Left colon (tissue), 2 donors: ENCODE results near the gene BCAS3. TPM values are rescaled to one million over a fixed set of nuclear protein-coding genes. Genes with fewer than 3 reads are reported as not detected.

Experiments used
- ATAC-seq: fragments of 200-7000 bp; cut with Tn5 transposase; one replicate; pipeline ENCODE4 v1.9.1; 2020; ENCODE audit warnings: mild to moderate bottlenecking, moderate library complexity
- DNase-seq, 2 donors: peaks; one replicate each; pipeline ENCODE4 v3.0.0-alpha.2; 2020
- intact Hi-C, 2 donors: fragments of 100-400 bp; cut with DNase I in 1 of 2; cut with micrococcal nuclease in 1 of 2; formaldehyde crosslinking; loops; one replicate each; pipeline versions ENCODE4 v1.11.2 to v1.14.0; 2022; cut with DNase I, micrococcal nuclease
- total RNA-seq, 2 donors: library from RNA; stranded (reverse); fragmentation: NEBNext Ultra II Directional; extraction: Animal tissue kit (Norgen Biotek cat#: 25700); gene quantifications; one replicate each; pipeline ENCODE4 v1.2.1, GENCODE V29; 2021
- donor health status: DM: no; HTN: no; CAD: no.
- donor health status: DM: yes; HTN: yes; CAD: no.

Gene BCAS3
- total RNA-seq, 2 donors from 2014 or later, result 19.9 to 20.2 TPM

GRCh38 chr17:61261001-61261637 is 583.5 kb downstream of the BCAS3 start:
- no peak for ATAC-seq
- DNase-seq, result no peak

DNA sequence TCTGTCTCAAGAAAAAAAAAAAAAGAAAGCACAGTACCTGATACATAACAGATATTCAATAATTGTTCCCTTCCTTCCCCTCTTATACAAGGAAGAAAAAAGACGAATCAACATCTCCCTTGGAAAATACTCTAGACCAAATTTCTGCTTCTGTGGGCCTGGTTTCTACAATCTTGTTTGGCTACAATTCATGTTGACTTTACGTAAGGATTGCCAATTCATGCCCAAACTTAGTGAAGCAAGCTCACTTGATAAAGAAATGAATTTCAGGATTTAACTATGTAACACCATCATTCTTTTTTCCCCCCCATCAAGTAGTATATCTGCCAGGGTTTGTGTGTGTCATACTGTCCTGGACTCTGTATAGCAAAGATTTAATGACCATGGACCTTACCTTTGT is 587.7 kb downstream of the BCAS3 start:
- ATAC-seq (no peak), DNase-seq (no peak)
- intact Hi-C loops, result no loop called here

More at GRCh38 chr17:61261001-61261637, 583.5 kb downstream of the BCAS3 start:
- intact Hi-C loops, result no loop called here

- DNase-seq (no peak), ATAC-seq (no peak)
- intact Hi-C loops, result no loop called here
Measured at GRCh38 chr17:61267847-61268246, 590.2 kb downstream of the BCAS3 start.

DNA sequence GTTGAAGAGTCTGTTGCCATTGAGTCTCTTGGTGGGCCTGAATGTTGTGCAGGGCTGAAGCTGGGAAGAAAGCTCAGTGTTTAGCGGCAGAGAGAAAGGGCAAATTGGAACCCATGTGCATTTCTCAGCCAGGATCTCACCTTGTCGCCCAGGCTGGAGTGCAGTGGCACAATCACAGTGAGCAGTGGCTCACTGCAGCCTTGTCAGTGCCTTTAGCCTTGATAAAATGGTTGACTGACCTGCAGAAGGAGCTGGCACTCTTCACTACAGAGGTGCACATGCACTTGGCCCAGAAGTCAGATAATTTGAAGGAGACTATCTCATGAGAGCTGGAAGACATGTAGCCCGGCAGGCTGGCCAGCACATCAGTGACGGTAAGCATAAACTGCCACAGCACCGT is 597.7 kb downstream of the BCAS3 start:
- intact Hi-C loops, result no loop called here
- DNase-seq (no peak), ATAC-seq (no peak)

DNA sequence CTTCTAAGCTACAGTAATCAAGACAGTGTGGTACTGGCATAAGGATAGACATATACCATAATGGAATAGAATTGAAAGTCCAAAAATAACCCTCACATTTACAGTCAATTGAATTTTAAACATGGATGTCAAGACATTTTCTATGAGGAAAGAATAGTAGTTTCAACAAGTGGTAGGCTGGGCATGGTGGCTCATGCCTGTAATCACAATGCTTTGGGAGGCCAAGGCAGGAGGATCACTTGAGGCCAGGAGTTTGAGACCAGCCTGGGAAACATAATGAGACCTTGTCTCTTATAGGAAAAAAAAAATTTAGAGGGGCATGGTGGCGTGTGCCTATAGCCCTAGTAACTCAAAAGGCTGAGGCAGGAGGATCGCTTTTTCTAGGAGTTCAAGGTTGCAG is 599.2 kb downstream of the BCAS3 start:
- intact Hi-C loops, result no loop called here
- DNase-seq, result no peak
- no peak for ATAC-seq

DNA sequence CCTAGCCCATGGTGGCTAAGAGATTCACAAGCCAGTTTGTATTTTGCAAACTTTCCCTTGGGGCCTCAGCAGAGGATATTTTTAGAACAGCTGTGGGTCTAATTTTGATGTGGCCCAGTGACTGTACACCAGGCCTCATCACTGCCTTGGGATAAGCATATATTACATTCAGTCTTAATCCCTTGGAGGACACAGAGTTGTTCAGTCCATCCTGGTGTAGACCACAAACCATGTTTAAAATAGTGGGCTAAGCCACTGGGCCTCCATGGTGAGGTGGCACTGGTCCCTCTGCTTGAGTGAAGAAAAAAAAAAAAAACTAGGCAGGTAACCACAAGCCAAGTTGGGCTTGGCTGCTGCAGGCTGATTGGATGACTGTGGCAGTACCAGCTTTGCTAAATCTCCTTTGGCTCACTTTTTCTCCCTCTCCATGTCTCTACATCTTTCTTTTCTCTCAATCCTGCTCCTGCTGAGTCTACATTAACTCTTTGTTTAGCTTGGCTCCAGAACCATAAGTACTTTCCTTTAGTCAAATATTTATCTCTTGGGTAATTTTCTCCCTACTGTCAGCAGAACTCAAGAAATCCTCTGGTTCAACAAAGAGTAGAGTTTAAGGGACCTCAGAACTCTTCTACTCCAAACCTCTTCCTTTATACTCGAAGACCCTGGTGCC is 602.0 kb downstream of the BCAS3 start:
- intact Hi-C loops, result no loop called here
- ATAC-seq, result no peak

DNA sequence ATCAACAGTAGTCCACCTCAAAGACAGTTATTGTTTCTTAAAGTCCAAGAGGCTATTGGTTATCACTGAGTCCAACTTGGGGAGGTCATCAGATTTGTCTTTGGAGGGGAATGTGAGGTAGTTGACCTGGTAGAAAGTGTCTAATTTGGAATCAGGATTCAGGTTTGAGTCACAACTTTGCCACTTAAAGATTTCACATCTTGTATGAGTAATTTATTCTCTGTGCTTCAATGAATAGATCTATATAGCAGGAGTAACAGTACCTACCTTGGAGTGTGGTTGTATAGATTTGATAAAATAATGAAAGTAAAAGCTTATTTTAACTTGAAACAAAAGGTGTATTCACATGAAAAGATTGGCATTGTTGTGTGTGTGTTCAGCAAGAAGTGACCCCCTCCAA is 602.7 kb downstream of the BCAS3 start:
- ATAC-seq, result no peak
- no peak for DNase-seq
- intact Hi-C loops, result no loop called here

More for the DNA sequence above, 602.0 kb downstream of the BCAS3 start:
- DNase-seq, result no peak

DNA sequence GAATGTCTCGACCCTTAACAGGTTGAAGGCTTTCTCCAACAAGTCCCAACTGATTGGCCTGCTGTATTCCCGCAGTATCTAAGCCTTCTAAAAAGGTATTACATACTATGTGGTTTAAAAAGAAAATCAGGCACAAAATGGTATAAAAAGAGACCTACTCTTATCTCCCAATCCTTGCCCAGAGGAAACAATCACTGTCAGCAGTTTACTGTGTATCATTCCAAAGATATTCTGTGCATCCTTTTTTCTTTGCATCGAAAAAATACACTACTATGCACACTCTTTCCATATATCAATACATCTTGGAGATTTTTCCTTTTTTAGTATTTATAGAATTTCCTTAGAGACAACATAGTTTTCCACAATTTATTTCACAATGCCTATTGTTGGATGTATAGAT is 603.2 kb downstream of the BCAS3 start:
- DNase-seq, result no peak
- ATAC-seq, result no peak
- intact Hi-C loops, result no loop called here

DNA sequence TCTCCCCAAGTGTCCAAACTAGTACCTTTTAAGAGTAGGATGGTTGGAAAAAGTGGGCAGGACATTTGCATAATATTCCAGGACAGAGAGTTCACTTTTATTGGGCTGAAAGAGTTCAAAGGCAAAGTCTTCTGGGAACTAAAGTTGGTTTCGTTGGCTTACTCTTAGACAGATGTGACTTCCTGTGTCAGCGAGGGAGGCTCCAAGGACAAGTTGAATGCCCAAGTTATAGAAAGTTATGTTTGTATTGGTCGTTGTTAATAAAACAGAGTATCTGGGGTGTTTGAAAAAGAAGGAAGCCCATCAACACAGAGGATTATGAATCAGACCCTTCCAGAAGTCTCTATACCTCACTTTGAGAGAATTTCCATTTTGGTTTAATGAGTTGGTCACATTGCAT is 604.7 kb downstream of the BCAS3 start:
- intact Hi-C loops, result no loop called here
- DNase-seq, result no peak
- no peak for ATAC-seq

- ATAC-seq, result no peak
- intact Hi-C loops, result no loop called here
Measured at GRCh38 chr17:61283043-61283442, 605.4 kb downstream of the BCAS3 start.

GRCh38 chr17:61284174-61284573 is 606.5 kb downstream of the BCAS3 start:
- ATAC-seq (no peak), DNase-seq (no peak)
- intact Hi-C loops, result no loop called here

More at GRCh38 chr17:61283043-61283442, 605.4 kb downstream of the BCAS3 start:
- no peak for DNase-seq

GRCh38 chr17:61284746-61285145 is 607.1 kb downstream of the BCAS3 start:
- intact Hi-C loops, result no loop called here
- ATAC-seq (no peak), DNase-seq (no peak)

DNA sequence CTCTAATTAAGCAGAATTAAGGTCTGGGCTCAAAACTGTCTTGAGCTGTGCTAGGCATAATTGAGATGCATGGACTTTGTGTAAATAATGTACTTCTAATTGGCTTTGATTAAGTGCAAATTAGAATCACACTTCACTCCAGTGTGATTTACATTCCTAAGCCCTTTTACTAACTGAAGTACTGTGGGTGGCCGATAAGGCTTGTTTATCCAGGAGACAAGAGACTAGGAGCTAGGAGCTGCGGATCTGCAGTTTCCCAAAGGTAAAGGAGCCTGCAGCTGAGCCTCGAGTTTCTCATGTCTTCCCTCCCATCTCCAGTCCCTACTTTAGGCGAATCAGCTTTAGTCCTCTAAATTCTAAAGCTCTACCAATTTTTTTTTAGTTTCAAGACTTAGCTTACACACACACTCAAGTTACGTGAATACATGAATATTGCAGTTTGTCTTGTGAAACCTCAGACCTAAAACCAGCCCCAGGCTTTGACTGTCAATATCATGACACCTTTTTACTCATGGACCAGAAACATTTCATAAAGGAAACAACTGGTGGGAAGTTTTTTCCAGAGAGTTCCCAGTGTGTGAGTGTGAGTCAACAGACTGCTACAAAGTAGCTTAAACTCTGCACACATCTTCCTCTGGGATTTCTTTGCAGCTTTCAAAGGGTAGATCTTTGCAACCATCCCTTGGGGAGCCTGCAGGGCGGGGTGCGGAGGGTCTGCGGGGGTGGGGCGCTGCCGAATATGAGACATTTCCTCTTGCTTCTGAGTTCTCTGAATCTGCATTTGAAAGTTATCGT is 608.1 kb downstream of the BCAS3 start:
- DNase-seq (no peak), ATAC-seq (no peak)
- intact Hi-C loops, result no loop called here

- intact Hi-C loops, result no loop called here
- no peak for DNase-seq
- no peak for ATAC-seq
Measured at GRCh38 chr17:61286449-61286848, 608.8 kb downstream of the BCAS3 start.

DNA sequence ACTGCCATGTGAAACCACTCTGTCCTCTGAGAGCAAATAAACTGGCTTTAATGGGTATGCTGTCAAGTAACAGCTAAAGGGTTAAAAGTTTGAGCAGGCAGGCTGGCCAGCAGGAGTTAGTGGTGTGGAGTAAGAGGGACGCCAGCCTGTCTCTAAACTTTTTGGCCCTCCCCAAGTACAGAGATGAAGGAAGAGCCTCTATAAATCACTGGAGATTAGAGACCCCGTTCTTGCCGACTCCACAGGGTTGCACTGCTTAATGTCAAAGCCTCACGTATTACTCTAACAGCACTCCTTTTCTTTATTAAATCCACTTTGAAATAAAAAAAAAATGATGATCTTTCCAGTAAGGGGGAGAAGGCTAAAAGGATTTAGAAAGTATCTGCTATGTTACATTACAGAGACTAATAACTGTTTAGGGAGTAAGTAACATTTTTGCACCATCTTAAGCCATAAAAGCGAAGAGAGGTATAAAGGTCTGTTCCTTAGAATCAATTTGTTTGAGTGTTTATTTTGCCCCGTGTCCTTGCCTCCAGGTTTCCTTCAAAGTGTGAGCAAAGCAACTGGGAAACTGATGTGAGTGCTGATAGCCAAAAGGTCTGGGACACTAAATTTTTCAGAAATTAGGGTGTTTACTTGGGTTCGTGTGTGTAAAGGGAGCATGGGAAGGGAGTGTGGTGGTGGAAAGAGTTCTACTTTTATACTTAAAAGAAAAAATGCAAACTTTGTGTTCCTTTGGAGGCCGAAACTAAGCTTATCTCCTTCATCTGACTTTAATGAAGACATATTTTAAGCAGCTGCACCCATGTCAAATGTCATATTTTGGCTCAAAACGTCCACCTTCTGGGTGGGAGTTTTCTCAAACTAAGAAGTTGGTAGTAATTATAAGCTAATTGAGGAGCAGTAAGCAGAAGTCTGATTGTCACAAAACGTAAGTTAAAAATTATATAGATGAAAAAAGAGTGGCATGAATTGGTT is 612.0 kb downstream of the BCAS3 start:
- DNase-seq (no peak), ATAC-seq (no peak)
- intact Hi-C loops, result no loop called here

DNA sequence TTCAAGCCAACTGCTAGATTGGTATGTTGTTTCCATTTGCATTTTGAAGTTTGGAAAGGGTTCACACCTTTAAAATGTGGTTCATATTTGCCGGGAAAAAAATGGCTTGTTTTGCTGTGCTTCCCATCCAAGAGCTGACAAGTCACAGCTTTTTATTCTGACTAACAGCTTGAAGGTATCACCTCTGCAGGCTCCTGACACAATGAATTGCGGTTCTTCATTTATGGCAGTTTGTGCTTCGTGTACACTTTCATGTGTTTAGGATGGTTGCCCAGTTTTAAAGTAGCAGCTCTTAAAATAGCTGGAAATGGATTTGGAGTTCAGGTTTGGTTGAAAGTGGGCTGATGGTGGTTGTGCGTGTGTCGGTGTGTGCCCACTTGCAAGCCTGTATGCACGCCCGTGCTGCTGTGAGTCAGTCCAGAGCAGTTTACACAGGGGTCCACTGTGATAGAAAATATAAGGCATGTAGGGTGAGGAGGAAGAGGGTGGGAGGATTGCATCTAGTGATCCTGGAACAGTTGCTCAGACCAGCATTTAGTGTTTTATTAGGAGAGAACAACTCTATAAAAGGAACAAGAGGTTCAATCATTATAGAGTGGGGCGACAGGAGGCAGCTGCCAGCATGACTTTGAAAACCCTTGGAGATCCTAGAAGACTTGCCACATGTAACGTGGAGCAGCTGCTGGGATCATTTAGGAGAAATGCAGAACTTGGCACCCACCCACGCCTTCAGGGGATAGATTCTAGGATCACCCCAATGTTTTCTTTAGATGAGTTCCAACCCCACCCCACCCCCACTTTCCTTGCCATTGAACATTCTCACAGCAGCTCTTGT is 614.0 kb downstream of the BCAS3 start:
- intact Hi-C loops, result no loop called here
- no peak for DNase-seq
- no peak for ATAC-seq

DNA sequence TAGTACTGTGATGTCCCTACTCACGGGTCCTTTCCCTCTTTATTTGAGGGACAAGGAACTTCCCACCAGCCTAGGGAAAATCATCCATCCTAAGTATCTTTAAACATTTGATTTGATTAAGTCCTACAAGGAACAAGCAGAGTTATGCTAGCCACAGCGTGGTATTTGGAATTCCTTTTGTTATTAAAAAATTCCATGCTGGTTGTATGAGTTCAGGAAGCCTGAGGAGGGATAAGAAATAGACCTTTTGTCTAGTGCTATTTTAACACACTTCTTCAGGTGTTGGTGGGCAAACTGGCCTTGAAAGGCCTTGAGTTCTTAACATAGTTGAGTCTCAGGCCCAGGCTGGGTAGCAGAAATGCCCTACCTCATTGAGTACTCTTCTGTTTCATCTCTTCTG is 616.6 kb downstream of the BCAS3 start:
- intact Hi-C loops, result no loop called here
- no peak for ATAC-seq
- no peak for DNase-seq

DNA sequence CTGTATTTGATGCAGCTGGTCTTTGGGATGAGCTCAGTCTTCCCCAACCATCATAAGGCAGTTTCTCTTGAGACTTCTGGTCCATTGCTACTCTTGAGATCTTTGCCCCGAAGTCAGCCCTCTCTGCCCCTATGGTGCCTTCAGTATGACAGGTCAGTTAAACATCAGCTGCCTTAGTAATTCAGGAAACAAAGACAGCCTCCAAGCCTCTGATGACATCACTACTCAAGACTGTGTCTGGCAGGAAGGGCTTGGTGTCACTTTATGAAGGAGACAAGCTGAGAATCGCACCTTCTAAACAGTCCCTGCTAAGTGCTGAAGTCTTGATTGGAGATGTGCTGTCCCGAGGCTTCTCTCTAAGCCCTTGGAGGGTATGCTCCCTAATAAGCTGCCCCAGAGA is 617.1 kb downstream of the BCAS3 start:
- no peak for DNase-seq
- ATAC-seq, result no peak
- intact Hi-C loops, result no loop called here
